Mucosa of descending colon (tissue), 3 donors: ENCODE measurements around the gene ST6GALNAC1. TPM values are rescaled to one million over a fixed set of nuclear protein-coding genes. Genes with fewer than 3 reads are reported as not detected.
A peak's percentile ranks its signal among the peaks of the same experiment; 100 is the strongest.

Experiments
- ATAC-seq: fragments of 200-7000 bp; cut with Tn5 transposase; one replicate; pipeline ENCODE4 v1.9.1; 2020; ENCODE audit warnings: mild to moderate bottlenecking, moderate library complexity
- DNase-seq, 3 donors: peaks; one replicate each; pipeline ENCODE4 v3.0.0-alpha.2; 2020
- H3K36me3 ChIP-seq: fragments of 200-600 bp; one replicate; pipeline ENCODE4 v1.8.0; 2021; ENCODE audit warnings: low read depth, mild to moderate bottlenecking
- H3K4me1 ChIP-seq: fragments of 200-600 bp; one replicate; pipeline ENCODE4 v1.8.0; 2021; ENCODE audit warnings: low read depth, mild to moderate bottlenecking
- H3K4me3 ChIP-seq: fragments of 200-600 bp; one replicate; pipeline ENCODE4 v1.8.0; 2021; ENCODE audit warnings: mild to moderate bottlenecking
- H3K9me3 ChIP-seq: fragments of 200-600 bp; one replicate; pipeline ENCODE4 v1.8.0; 2021; ENCODE audit warnings: mild to moderate bottlenecking
- intact Hi-C, 2 donors: fragments of 100-400 bp; cut with DNase I in 1 of 2; cut with micrococcal nuclease in 1 of 2; formaldehyde crosslinking; loops; one replicate each; pipeline versions ENCODE4 v1.11.0 to v1.11.1; 2022; cut with DNase I, micrococcal nuclease
- total RNA-seq, 3 donors: library from RNA; stranded (reverse); fragmentation: NEBNext Ultra II Directional in 2 of 3; extraction: Animal tissue kit (Norgen Biotek cat#: 25700) in 2 of 3; gene quantifications; one replicate each; pipeline versions ENCODE4 v1.2.1 to v1.2.4, GENCODE V29; 2021 to 2023
- TF ChIP-seq, protein P1 (sequence below): fragments of 200-600 bp; IDR thresholded peaks from one replicate; pipeline ENCODE4 v1.8.0; 2022; ENCODE audit warnings: antibody characterized with exemption, mild to moderate bottlenecking
- donor health status: DM: no; HTN: no; CAD: no; lungs with moderate emphysema.
- donor health status: DM: no; HTN: no; CAD: no.
- donor health status: DM: no; HTN: yes; CAD: no.

The ST6GALNAC1 gene
- total RNA-seq, 3 donors from 2014 or later: 90.2 to 363 (median 336) TPM

- no peak for DNase-seq
- Histone ChIP-seq H3K36me3 (no peaks in the 10 kb centered on the region), H3K9me3 (no peaks in the 10 kb centered on the region), H3K4me1 (peaks cover 18% of the 10 kb centered on the region), H3K4me3 (no peak overlapping the region)
- peak; percentile 4 for ATAC-seq
- intact Hi-C loops: no loop called here
- TF ChIP-seq, protein P1, sequence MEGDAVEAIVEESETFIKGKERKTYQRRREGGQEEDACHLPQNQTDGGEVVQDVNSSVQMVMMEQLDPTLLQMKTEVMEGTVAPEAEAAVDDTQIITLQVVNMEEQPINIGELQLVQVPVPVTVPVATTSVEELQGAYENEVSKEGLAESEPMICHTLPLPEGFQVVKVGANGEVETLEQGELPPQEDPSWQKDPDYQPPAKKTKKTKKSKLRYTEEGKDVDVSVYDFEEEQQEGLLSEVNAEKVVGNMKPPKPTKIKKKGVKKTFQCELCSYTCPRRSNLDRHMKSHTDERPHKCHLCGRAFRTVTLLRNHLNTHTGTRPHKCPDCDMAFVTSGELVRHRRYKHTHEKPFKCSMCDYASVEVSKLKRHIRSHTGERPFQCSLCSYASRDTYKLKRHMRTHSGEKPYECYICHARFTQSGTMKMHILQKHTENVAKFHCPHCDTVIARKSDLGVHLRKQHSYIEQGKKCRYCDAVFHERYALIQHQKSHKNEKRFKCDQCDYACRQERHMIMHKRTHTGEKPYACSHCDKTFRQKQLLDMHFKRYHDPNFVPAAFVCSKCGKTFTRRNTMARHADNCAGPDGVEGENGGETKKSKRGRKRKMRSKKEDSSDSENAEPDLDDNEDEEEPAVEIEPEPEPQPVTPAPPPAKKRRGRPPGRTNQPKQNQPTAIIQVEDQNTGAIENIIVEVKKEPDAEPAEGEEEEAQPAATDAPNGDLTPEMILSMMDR: no peak
Observed at GRCh38 chr17:76679239-76679638, 35.7 kb upstream of the ST6GALNAC1 start.

- H3K36me3 ChIP-seq: no peaks in the 10 kb centered on the region
- H3K4me1 ChIP-seq: peaks cover 18% of the 10 kb centered on the region
- no peaks in the 10 kb centered on the region for H3K9me3 ChIP-seq
- intact Hi-C loops: no loop called here
- TF ChIP-seq, protein P1: no peak
- peak; percentile 78 to 83 (median 79) for DNase-seq
- ATAC-seq: peak; percentile 87
- H3K4me3 ChIP-seq: no peak overlapping the region
Observed at GRCh38 chr17:76678330-76678729, 34.8 kb upstream of the ST6GALNAC1 start.

DNA sequence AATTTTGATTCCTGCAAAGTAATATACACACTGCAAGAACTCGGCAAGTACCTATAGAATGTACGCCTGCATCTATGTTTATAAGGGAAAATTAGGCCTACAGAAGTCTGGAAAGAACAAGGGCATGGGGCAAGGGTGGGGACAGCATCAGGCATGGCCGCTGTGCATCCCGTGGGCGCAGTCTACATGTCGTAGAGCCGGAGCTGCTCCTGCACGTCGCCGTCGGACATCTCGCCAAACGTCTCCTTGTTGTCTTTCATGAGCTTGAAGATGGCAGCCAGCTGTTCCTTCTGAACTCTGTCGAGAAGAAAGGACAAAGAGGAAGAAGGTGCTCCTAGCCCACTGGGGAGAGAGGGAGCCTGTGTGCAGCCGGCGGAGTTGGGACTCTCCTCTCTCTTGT is 33.8 kb upstream of the ST6GALNAC1 start:
- H3K9me3 ChIP-seq: no peaks in the 10 kb centered on the region
- no peaks in the 10 kb centered on the region for H3K36me3 ChIP-seq
- H3K4me1 ChIP-seq: peaks cover 23% of the 10 kb centered on the region
- no peak for ATAC-seq
- intact Hi-C loops: no loop called here
- TF ChIP-seq, protein P1: no peak
- H3K4me3 ChIP-seq: no peak overlapping the region
- no peak for DNase-seq

DNA sequence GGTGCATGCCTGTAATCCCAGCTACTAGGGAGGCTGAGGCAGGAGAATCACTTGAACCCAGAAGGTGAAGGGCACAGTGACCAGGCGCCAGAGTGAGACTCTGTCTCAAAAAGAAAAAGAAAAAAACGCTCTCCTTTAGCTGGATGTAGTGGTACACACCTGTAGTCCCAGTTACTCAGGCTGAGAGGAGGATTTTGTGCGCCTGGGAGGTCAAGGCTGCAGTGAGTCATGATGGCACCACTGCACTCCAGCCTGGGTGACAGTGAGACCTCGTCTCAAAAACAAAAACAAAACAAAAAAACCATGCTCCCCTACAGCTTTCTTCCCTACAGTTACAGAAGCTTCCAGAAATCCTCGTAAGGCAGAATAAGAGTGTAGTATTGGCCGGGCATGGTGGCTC is 33.1 kb upstream of the ST6GALNAC1 start:
- no peaks in the 10 kb centered on the region for H3K36me3 ChIP-seq
- H3K9me3 ChIP-seq: no peaks in the 10 kb centered on the region
- TF ChIP-seq, protein P1: no peak
- intact Hi-C loops: no loop called here
- H3K4me1 ChIP-seq: peaks cover 19% of the 10 kb centered on the region
- H3K4me3 ChIP-seq: no peak overlapping the region
- ATAC-seq: no peak
- DNase-seq: no peak

- intact Hi-C loops: no loop called here
Observed at GRCh38 chr17:76675648-76676047, 32.1 kb upstream of the ST6GALNAC1 start.

More at GRCh38 chr17:76675648-76676047, 32.1 kb upstream of the ST6GALNAC1 start:
- ATAC-seq: no peak
- Histone ChIP-seq H3K4me3 (no peak overlapping the region), H3K9me3 (no peaks in the 10 kb centered on the region), H3K4me1 (peaks cover 20% of the 10 kb centered on the region), H3K36me3 (no peaks in the 10 kb centered on the region)
- TF ChIP-seq, protein P1: no peak
- DNase-seq: no peak
